GM19397 (cell line): ENCODE data around the gene YPEL1.
"Not testable (repeated sequence)": the region's sequence is repeated elsewhere in the genome, so short reads cannot be mapped to it uniquely, and the experiment has no call there.

Experiments
- ATAC-seq: cut with Tn5 transposase; IDR thresholded peaks from one replicate; pipeline ENCODE4 v1.9.1; 2021; ENCODE audit warnings: mild to moderate bottlenecking, moderate library complexity; ENCODE audit not compliant: unreplicated experiment

Gene YPEL1

DNA sequence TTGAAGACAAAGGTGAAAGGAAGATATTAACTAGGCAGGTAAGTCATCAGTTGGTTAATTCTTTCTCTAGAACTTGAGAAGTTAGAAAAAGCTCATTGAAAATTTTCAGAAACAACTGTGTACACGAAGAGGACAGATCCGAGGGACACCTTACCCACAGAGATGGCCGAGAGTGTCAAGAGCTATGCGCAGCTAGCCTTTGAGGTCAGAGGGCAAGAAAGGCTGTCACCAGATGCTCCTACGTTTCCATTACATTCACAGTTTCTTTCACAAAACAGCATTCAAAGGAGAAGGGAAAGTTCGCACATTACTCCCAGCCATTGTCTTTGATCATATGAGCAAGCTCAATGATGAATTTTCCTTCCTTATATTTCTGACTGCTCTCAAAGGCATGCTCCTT lies 34.8 kb downstream of the YPEL1 start:
- ATAC-seq = no peak

GRCh38 chr22:21699643-21700042 lies 36.0 kb downstream of the YPEL1 start:
- ATAC-seq = no peak

GRCh38 chr22:21698430-21699329 lies 36.9 kb downstream of the YPEL1 start:
- no peak for ATAC-seq

DNA sequence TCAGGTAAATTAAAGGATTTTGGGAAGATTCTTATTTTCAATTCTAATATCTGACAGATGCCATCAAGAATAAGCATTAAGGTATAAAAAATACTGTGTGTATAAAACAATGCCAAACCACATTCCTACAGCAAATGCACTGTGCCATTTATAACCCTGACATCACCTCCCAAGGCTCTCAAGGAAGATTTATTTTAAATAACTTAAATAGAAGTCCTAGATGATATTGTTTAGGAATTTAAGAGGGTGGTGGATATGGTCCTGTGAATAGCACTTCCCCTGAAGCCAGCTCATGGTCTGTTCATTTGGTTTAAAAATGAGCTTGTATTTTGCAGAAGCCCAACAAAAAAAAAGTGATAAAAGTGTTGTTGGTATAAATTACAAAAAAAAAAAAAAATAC lies 37.7 kb downstream of the YPEL1 start:
- no peak for ATAC-seq

DNA sequence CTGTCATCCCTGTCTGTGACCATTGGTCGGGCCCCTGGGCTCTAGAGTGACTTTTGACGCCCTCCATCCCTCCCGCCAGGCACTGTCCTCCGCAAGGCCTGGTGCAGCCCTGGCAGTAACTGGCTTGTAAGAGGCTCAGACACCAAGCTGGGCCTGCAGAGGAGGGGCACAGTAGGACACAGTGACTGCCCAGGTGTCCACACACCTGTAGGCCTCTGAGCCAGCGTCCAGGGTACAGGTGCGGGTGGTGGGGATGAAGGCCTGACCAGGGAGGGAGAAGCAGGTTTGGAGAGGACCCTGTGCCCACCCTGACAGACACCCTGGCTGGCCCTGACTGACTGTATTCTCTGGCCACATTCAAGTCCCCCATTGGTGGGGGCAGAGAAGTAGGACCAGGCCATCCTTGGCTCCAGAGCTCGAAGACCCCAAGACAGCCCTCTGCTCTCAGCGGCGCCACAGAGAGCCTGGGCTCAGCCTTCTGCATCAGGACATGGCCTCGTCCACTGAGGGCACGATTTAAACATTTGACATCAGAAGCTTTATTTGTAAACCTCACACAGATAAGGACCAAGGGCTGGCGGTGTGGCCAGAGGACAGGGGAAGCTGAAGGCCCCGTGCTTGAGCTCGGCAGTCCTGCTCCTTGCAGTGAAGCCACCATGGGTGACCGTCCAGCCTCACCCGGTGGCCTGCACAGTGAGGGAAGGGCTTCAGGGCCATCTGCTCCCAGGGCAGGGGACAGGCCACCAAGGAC lies 38.4 kb downstream of the YPEL1 start:
- no peak for ATAC-seq

- ATAC-seq = no peak
Observed at GRCh38 chr22:21696115-21696514, 39.5 kb downstream of the YPEL1 start.

DNA sequence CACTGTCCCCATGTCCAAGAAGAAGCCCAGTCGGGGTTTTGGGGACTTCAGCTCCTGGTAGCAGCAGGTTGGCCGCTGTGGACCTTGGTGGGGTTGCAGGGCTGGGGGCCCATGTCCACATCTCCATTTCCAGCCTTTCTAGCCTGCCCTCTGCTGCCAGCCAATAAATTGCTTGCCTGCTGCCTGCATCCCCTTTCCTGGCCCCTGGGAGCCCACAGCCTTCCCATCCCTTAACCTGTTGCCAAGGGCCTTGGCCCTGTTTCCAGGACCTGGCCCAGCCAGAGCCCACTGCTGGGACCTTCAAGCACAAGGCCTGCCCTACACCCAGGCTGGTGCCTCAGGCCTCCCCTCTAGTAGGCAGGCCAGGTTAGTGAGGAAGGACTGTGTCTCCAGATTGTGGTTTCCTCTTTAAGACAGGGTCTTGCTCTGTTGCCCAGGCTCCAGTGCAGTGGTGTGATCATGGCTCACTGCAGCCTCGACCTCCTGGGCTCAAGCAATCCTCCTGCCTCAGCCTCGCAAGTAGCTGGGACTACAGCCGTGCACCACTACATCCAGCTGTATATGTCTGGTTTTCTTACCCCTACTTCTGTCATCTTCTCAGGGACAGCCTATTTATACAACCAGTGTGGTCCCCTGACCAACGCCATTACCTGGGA lies 40.0 kb downstream of the YPEL1 start:
- ATAC-seq = no peak

DNA sequence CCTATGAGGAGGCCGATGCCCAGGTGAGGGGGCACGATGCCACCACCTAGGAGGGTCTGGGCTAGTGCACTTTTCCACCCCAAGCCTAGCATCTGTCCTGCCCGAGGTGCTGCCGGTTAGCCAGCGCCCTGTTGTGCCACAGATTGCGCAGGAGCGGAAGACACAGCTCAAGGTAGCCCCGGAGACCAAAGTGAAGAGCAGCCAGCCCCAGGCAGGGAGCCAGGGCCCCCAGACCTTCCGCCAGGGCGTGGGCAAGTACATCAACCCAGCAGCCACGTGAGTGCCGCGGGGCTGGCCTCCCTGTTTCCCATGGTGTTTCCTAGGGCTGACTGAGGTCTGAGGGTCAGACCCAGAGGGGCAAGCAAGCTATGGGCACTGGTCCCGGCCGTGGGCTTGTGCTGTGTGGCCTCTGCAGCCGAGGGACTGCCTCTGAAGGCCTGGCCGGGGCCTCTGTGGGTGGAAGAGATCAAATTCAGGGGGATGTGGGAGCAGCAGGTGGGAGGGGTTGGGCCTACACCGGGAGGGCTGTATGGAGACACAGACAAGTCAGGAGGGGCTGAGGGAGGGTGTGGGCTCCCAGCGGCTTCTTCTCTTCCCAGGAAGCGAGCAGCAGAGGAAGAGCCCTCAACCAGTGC lies 40.7 kb downstream of the YPEL1 start:
- ATAC-seq = no peak

- no peak for ATAC-seq
Observed at GRCh38 chr22:21694394-21694793, 41.2 kb downstream of the YPEL1 start.

- ATAC-seq = no peak
Observed at GRCh38 chr22:21693999-21694341, 41.6 kb downstream of the YPEL1 start.

DNA sequence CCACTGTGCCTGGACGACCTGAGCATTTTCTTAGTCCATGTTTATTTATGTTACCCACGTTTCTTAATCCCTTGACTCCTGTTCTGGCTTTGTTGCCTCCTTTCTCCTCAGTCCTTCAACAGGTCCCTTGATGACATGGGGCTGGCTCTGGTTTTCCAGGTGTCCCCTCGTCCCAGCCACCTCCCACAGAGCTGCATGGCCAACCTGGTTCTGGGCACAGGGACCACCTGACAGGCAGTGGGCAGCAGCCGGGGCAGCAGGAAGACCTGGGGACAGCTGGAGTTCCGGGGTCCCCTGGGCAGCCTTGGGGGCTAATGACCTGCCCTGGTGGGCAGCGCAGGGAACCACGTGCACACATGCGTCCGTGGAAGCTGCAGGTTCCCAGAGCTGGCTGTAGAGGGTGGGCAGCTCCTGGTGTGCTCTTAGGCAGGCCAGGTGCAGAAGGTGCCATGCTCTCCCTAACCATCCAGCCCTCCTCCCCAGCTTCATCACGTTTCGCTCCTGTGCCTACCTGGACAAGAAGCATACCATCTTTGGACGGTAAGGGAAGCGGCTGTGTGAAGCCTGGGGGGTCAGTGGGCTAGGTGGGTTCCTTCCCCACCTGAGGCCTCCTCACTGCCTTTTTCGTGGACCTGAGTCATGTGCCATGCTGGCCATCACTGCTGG lies 42.1 kb downstream of the YPEL1 start:
- ATAC-seq = no peak

DNA sequence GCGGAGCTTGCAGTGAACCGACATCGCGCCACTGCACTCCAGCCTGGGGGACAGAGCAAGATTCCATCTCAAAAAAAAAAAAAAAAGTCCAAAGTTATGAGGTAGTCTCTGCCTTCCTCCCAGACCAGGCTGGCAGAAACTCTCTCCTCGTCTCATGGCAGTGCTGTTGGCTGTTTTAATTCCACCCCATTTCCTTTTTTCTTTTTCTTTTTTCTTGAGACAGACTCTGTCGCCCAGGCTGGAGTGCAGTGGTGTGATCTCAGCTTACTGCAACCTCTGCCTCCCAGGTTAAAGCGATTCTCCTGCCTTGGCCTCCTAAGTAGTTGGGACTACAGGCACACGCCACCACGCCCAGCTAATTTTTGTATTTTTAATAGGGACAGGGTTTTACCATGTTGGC lies 42.7 kb downstream of the YPEL1 start:
- not testable (repeated sequence) for ATAC-seq

DNA sequence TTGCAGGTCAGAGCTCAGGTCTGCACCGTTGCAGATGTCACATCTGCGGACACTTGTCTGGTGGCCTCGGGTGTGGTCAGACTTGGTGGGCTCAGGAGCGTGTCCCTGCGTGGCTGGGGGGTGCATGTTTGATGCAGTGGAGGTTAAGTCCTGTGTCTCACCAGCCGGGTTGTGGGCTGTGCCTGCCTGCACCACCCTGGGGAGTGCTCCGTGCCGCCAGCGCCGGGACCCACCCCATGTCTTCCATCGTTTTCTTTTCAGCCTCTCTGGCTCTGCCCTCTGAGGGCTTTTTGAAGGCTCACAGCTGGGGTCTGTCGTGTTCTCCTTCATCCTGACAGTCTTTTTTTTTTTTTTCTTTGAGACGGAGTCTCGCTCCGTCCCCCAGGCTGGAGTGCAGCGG lies 43.8 kb downstream of the YPEL1 start:
- no peak for ATAC-seq

GRCh38 chr22:21690401-21690801 lies 45.2 kb downstream of the YPEL1 start:
- no peak for ATAC-seq

- ATAC-seq = no peak
Observed at GRCh38 chr22:21688706-21689381, 46.8 kb downstream of the YPEL1 start.

DNA sequence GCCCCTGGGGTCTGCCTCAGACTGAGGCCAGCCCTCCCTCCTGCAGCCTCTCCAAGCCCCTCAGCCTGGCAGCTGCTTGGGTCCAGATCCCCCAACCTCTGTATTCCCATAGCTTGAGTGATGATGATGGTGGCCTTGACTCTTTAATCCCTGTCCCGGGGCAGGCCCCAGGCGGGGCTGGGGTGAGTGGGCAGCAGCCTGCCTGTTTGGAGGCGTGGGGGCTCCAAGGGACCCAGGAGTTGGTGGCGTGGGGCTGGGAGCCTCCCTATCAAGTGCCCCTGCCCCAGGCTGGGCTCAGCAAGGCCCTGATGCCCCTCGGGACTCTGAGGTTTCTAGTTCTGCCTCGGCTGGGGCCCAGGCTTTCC lies 47.3 kb downstream of the YPEL1 start:
- ATAC-seq = no peak

DNA sequence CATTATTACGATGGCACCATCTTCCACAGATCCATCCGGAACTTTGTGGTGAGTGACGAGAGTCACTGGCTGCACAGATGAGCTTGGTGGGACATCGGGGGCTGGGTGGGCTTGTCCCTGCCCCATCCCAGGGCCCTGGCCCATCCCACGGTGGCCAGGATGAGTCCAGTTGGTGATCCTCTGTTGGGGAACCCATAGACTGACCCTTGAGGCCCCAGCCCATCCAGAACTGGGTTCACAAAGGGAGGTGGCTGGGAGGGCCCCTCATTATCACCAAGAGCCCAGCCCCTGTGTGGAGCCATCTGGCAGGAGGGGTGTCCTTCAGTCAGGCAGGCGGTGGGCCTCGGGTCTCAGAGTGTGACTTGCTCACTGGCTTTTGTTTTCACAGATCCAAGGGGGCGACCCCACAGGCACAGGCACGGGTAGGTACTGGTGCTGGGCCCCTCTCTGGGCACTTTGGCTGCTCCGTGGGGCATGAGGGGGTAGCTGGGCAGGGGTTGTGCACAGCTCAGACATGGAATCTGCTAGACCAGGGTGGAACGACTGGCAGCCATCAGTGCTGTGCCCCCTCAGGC lies 47.8 kb downstream of the YPEL1 start:
- no peak for ATAC-seq

DNA sequence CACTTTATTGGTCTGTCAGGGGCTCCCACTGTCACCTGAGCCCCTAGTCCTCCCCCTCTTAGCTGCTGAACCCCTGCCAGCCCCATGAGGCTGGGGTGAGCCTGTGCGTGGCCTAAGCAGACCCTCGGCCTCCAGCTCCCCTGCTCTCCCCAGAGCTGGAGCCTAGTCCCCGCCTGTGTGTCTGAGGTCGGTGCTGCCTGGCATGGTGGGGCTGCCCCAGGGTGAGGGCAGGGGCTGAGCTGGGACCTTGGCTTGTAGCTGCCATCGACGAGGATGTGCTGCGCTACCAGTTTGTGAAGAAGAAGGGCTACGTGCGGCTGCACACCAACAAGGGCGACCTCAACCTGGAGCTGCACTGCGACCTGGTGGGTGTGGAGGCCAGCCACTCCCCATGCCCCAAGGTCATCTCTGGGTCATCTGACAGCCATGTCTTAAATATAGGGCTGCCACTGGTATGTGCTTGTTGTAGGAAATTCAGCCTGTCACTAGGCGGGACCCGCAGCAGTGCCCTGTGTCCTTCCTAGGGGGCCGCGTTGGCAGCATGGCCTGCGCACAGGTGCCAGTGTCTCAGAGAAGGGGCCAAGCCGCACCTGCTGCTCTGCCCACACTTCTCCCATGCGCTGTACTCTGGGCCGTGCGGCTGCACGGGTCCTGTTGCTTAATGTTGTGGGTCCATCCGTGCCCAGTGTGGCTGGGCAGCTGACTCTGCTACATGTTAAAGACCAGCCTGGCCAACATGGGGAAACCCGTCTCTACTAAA lies 48.8 kb downstream of the YPEL1 start:
- ATAC-seq = no peak

DNA sequence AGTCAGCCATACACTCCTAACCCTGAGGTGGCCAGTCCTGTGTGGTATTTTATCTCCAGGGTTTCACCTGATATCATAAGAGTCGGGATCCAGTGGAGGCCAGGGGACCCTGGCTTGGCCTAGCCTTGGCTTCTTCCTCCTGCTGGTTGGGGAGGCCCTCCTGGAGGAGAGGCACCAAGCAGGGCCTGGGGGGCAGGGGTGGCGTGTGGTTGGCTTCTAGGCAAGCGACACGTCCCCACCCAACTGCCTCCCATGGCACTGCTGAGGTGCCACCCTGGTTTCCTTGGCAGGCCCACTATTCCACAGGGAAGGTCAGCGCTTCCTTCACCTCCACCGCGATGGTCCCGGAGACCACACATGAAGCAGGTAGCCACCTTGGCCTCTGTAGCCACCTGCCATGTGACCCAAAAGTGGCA lies 49.4 kb downstream of the YPEL1 start:
- ATAC-seq = no peak
